Measurements from ENCODE around the gene CHD6.

DNA sequence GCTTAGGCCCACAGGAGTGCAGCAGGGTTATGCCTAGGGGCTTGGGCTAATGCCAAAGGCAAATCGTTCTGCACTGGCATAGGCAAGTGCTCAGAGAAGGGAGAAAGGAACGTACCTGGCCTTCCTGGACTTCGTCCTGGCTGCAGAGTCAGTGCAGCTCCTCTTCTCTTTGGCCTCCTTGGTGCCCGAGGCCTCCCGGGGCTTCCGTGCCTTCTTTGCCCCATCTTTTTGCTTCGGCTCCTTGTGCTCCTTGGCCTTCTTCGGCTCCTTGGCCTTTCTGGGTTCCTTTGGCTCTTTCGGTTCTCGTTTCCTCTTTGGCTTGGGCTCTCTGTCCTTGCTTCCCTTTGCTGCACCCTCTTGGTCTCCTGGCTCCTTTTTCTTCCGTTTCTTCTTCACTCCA lies 85.2 kb downstream of the CHD6 start:
- TF ChIP-seq CTCF (IDR thresholded peaks at IDR 0.05) (no peak), POLR2A (IDR thresholded peaks at IDR 0.05; ENCODE audit: low read depth) (no peak), POLR2AphosphoS5 (IDR thresholded peaks at IDR 0.05) (no peak), EP300 (IDR thresholded peaks at IDR 0.05) (no peak)

Measured in esophagus muscularis mucosa (tissue), 4 donors.